ENCODE data around the gene CBFA2T3.

The CBFA2T3 gene

DNA sequence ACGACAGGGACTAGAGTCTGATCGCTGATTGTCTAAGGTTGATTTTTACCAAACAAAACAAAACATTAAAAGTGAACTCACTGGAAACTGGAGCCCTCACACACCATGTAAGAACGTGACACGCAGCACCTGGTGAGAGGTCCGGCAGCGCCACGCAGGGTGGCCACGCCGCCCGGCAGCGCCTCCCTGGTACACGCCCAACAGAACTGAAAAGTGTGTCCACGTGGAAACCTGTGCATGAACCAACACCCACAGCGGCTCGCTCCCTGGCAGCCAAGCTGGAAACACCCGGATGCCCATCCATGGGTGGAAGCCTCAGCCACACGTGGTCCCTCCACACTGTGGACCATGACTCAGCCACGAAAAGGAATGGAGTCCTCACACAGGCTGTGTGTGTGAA, 129.4 kb downstream of the CBFA2T3 start:
- no peak overlapping the region for H3K4me3 Mint-ChIP-seq
- H3K27me3 Mint-ChIP-seq (ENCODE audit: low read depth) = no peaks in the 10 kb centered on the region
- peaks cover 7% of the 10 kb centered on the region for H3K36me3 Mint-ChIP-seq (ENCODE audit: low read depth)
- TF ChIP-seq, protein P1, sequence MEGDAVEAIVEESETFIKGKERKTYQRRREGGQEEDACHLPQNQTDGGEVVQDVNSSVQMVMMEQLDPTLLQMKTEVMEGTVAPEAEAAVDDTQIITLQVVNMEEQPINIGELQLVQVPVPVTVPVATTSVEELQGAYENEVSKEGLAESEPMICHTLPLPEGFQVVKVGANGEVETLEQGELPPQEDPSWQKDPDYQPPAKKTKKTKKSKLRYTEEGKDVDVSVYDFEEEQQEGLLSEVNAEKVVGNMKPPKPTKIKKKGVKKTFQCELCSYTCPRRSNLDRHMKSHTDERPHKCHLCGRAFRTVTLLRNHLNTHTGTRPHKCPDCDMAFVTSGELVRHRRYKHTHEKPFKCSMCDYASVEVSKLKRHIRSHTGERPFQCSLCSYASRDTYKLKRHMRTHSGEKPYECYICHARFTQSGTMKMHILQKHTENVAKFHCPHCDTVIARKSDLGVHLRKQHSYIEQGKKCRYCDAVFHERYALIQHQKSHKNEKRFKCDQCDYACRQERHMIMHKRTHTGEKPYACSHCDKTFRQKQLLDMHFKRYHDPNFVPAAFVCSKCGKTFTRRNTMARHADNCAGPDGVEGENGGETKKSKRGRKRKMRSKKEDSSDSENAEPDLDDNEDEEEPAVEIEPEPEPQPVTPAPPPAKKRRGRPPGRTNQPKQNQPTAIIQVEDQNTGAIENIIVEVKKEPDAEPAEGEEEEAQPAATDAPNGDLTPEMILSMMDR (IDR thresholded peaks at IDR 0.05; ENCODE audit: unreplicated experiment in 3 of 3) = no peak
- H3K27ac Mint-ChIP-seq = no peak overlapping the region
- H3K9me3 Mint-ChIP-seq = no peaks in the 10 kb centered on the region
- H3K4me1 Mint-ChIP-seq = no peaks in the 10 kb centered on the region

DNA sequence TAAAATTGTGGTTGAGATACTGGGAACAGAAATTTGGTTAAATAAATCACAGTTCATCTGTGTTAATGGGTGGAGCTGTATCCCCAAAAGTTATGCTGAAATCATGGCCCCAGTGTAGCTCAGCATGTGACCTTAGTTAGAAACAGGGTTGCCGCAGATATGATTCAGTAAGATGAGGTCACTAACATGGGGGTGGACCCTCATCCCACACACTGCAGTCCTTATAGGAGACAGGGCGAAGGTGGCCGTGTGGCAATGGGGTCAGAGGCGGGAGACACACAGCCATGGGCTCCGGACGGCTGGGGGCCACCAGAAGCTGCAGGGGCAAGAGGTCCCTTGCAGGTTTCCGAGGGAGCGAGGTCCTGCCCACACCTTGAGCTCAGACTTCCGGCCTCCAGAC, 130.9 kb downstream of the CBFA2T3 start:
- no peaks in the 10 kb centered on the region for H3K27me3 Mint-ChIP-seq (ENCODE audit: low read depth)
- H3K36me3 Mint-ChIP-seq (ENCODE audit: low read depth) = no peaks in the 10 kb centered on the region
- no peaks in the 10 kb centered on the region for H3K4me1 Mint-ChIP-seq
- H3K27ac Mint-ChIP-seq = no peak overlapping the region
- no peak overlapping the region for H3K4me3 Mint-ChIP-seq
- TF ChIP-seq, protein P1 (IDR thresholded peaks at IDR 0.05; ENCODE audit: unreplicated experiment in 3 of 3) = no peak
- no peaks in the 10 kb centered on the region for H3K9me3 Mint-ChIP-seq

DNA sequence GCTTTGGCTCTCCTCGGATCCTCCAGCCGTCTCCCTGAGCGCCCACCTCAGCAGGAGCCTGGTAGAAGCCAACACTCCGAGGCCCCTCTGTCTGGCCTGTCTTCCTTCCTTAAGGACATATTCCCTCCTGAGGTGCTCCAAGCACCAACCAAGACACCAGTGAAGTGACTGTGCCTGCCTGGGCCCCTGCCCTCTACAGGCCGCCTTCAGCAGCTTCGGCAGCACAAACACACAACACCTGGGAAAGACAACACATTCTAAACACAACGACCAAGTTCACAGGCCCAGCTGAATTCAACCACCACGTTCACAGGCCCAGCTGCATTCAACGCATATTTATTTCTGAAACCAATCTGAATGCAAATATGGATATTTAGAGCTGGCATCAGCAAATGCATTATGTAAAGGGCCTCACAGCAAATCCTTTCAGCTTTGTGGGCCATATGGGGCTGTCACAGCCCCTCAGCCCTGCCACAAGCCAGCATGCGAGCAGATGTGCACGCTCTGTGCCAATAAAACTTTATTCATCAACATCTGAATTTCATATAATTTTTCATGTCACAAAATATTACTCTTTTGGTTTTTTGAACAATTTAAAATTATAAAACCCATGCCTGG, 132.5 kb downstream of the CBFA2T3 start:
- no peaks in the 10 kb centered on the region for H3K9me3 Mint-ChIP-seq
- no peak overlapping the region for H3K27ac Mint-ChIP-seq
- H3K4me3 Mint-ChIP-seq = no peak overlapping the region
- H3K27me3 Mint-ChIP-seq (ENCODE audit: low read depth) = no peaks in the 10 kb centered on the region
- H3K4me1 Mint-ChIP-seq = no peaks in the 10 kb centered on the region
- H3K36me3 Mint-ChIP-seq (ENCODE audit: low read depth) = no peaks in the 10 kb centered on the region
- TF ChIP-seq, protein P1 (IDR thresholded peaks at IDR 0.05; ENCODE audit: unreplicated experiment in 3 of 3) = no peak

DNA sequence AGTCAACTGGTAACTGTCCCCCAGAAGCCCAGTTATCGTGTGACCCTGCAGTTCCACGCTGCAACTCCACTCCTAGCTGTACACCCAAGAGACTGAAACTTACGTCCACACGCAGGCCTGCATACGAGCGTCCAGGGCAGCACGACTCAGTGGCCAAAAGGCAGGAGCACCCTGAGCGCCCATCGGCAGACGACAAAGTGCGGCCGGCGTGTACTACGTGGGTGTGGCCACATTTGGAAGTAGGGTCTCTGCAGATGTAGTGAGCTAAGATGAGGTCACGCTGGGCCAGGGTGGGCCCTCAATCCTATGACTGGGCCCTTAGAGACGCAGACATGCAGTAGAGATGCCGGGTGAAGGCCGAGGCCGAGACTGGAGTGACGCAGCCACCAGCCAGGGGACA, 133.8 kb downstream of the CBFA2T3 start:
- Mint-ChIP-seq H3K4me3 (no peak overlapping the region), H3K27ac (no peak overlapping the region), H3K9me3 (no peaks in the 10 kb centered on the region), H3K27me3 (ENCODE audit: low read depth) (no peaks in the 10 kb centered on the region), H3K4me1 (no peaks in the 10 kb centered on the region), H3K36me3 (ENCODE audit: low read depth) (no peaks in the 10 kb centered on the region)
- TF ChIP-seq, protein P1 (IDR thresholded peaks at IDR 0.05; ENCODE audit: unreplicated experiment in 3 of 3) = no peak

DNA sequence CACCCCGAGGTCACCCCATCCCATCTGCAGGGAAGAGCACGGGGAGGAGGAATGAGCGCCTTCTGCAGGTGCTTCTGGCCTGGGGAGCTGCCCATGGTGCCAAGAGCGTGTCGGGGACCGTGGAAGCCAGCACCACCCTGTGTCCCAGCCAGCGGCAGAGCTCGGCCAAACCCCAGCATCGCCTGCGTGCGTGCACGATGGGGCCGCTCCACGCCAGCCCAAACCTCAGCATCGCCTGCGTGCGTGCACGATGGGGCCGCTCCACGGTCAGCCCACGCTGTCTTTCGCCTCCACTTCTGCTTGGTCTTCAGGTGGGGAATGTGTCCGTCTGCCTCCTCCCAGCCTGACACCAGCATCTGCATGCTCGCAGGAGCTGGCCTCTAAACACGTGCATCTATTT, 134.2 kb downstream of the CBFA2T3 start:
- TF ChIP-seq, protein P1 (IDR thresholded peaks at IDR 0.05; ENCODE audit: unreplicated experiment in 3 of 3) = no peak
- no peak overlapping the region for H3K27ac Mint-ChIP-seq
- no peaks in the 10 kb centered on the region for H3K36me3 Mint-ChIP-seq (ENCODE audit: low read depth)
- H3K4me1 Mint-ChIP-seq = no peaks in the 10 kb centered on the region
- H3K9me3 Mint-ChIP-seq = no peaks in the 10 kb centered on the region
- H3K4me3 Mint-ChIP-seq = no peak overlapping the region
- no peaks in the 10 kb centered on the region for H3K27me3 Mint-ChIP-seq (ENCODE audit: low read depth)

DNA sequence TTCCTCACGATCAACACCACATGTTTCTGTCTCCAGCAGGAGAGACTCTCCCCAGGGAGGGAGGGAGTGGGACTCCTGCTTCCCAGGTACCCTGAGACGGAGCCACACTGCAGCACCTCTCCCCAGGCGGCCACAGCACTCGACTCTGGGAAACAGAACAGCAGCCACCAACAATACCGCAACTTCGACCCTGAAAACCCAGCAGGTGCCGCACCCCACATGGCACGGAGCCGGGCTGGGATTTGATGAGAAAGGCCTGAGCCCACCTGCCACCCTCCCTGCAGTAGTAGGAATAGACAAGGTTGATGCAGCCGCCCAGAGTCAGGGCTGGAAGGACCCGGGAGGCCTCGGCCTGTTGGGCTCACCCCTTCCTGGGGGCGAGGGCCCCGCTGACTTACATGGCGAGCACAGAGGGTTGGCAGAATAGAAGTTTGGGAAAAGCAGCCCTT, 134.7 kb downstream of the CBFA2T3 start:
- TF ChIP-seq, protein P1 (IDR thresholded peaks at IDR 0.05; ENCODE audit: unreplicated experiment in 3 of 3) = no peak
- Mint-ChIP-seq H3K27ac (no peak overlapping the region), H3K9me3 (no peaks in the 10 kb centered on the region), H3K4me1 (no peaks in the 10 kb centered on the region), H3K27me3 (ENCODE audit: low read depth) (no peaks in the 10 kb centered on the region), H3K4me3 (no peak overlapping the region), H3K36me3 (ENCODE audit: low read depth) (no peaks in the 10 kb centered on the region)

Measured in nephron (organoid).